Measurements from ENCODE around the gene NFYB. TPM values are rescaled to one million over a fixed set of nuclear protein-coding genes. Genes with fewer than 3 reads are reported as not detected.

NFYB gene
- 6.6 and 9.4 TPM in 2 replicates for total RNA-seq

GRCh38 chr12:104137902-104138796 lies at the start of gene NFYB:
TSS of gene NFYB (minus strand) at chr12:104138210. CDS start at chr12:104135453, 2,757 bp downstream.

Small RNAs within 50 kb of the gene (small RNA-seq; reads per million reads assigned to genes)
- gene RNA5SP370, result not detected

Other genes starting within 250 kb of the NFYB start
- gene HSP90B1, start 207.8 kb downstream of the NFYB start, total RNA-seq, result 456 and 521 TPM in 2 replicates
- gene TDG, start 172.3 kb downstream of the NFYB start, total RNA-seq, result 12.1 and 15.6 TPM in 2 replicates
- gene GLT8D2, start 88.0 kb downstream of the NFYB start, total RNA-seq, result 12.7 and 13.2 TPM in 2 replicates
- 15.4 and 18.7 TPM in 2 replicates for gene HCFC2, start 73.7 kb downstream of the NFYB start, total RNA-seq
- 177 and 198 TPM in 2 replicates for gene TXNRD1, start 77.6 kb upstream of the NFYB start, total RNA-seq
- gene EID3, start 165.5 kb upstream of the NFYB start, total RNA-seq, result 8.1 and 10.2 TPM in 2 replicates